Left lung (tissue), 10 donors: Measurements from ENCODE around the gene DMD. TPM values are rescaled to one million over a fixed set of nuclear protein-coding genes. Genes with fewer than 3 reads are reported as not detected.

Source experiments
- ATAC-seq: fragments of 200-7000 bp; cut with Tn5 transposase; one replicate; pipeline ENCODE4 v1.9.1; 2020; ENCODE audit warnings: moderate library complexity
- DNase-seq, 4 donors: peaks; one replicate each; pipeline ENCODE4 v3.0.0-alpha.2; 2013 to 2020
- H3K27ac ChIP-seq, 2 donors: fragments of 200-600 bp; sonication (generic) in 1 of 2; one replicate each; pipeline versions ENCODE4 v1.5.0 to v1.8.0; 2020 to 2021
- H3K27me3 ChIP-seq, 2 donors: fragments of 200-600 bp; sonication (generic) in 1 of 2; one replicate each; pipeline versions ENCODE4 v1.5.0 to v1.8.0; 2020 to 2021
- H3K36me3 ChIP-seq, 2 donors: fragments of 200-600 bp; sonication (generic) in 1 of 2; one replicate each; pipeline versions ENCODE4 v1.5.0 to v1.8.0; 2020 to 2021
- H3K4me1 ChIP-seq, 2 donors: fragments of 200-600 bp; one replicate each; pipeline ENCODE4 v1.8.0; 2021
- H3K4me3 ChIP-seq, 2 donors: fragments of 200-600 bp; sonication (generic) in 1 of 2; one replicate each; pipeline versions ENCODE4 v1.5.0 to v1.8.0; 2020 to 2021; ENCODE audit warnings: mild to moderate bottlenecking in 1 of 2
- H3K9me3 ChIP-seq, 2 donors: fragments of 200-600 bp; sonication (generic) in 1 of 2; one replicate each; pipeline versions ENCODE4 v1.5.0 to v1.8.0; 2020 to 2021
- CTCF ChIP-seq, 2 donors: fragments of 200-600 bp; sonication (generic) in 1 of 2; IDR thresholded peaks; one replicate each; pipeline versions ENCODE4 v1.5.0 to v1.8.0; 2021; ENCODE audit warnings: antibody characterized with exemption in 2 of 2
- intact Hi-C, 2 donors: fragments of 100-400 bp; cut with DNase I; formaldehyde crosslinking; loops; one replicate each; pipeline versions ENCODE4 v1.11.2 to v1.14.2; 2022
- polyA plus RNA-seq, 6 donors: library from polyadenylated mRNA; unstranded; fragments of 120-200 nt; gene quantifications; one replicate each; pipeline ENCODE4 v1.2.1, GENCODE V29; 2013; ENCODE audit not compliant: insufficient read length in 6 of 6
- total RNA-seq, 2 donors: library from RNA; stranded (reverse); fragmentation: NEBNext Ultra II Directional; extraction: Animal tissue kit (Norgen Biotek cat#: 25700); gene quantifications; one replicate each; pipeline ENCODE4 v1.2.1, GENCODE V29; 2021
- donor health status: DM: no; HTN: yes; CAD: no.
- donor health status: DM: no; HTN: no; CAD: no.

Gene DMD
- total and polyA plus RNA-seq, 8 donors, result 16.6 to 68.8 (median 54.0) TPM

- ATAC-seq (no peak), DNase-seq (no peak)
- H3K4me1 ChIP-seq, result no peaks in the 10 kb centered on the region
- H3K27ac ChIP-seq, result no peak overlapping the region
- TF ChIP-seq CTCF (IDR thresholded peaks at IDR 0.05), result no peak
- intact Hi-C loops, result no loop called here
- no peaks in the 10 kb centered on the region for H3K36me3 ChIP-seq
- no peaks in the 10 kb centered on the region for H3K9me3 ChIP-seq
- H3K27me3 ChIP-seq, result no peaks in the 10 kb centered on the region
- H3K4me3 ChIP-seq, result no peak overlapping the region
These were observed 49.5 kb downstream of the DMD start for GRCh38 chrX:33161829-33162228.

- no peaks in the 10 kb centered on the region for H3K9me3 ChIP-seq
- ATAC-seq (no peak), DNase-seq (no peak)
- H3K36me3 ChIP-seq, result no peaks in the 10 kb centered on the region
- intact Hi-C loops, result no loop called here
- H3K27me3 ChIP-seq, result no peaks in the 10 kb centered on the region
- H3K4me1 ChIP-seq, result no peaks in the 10 kb centered on the region
- TF ChIP-seq CTCF (IDR thresholded peaks at IDR 0.05), result no peak
- H3K27ac ChIP-seq, result no peak overlapping the region
- no peak overlapping the region for H3K4me3 ChIP-seq
These were observed 51.1 kb downstream of the DMD start for GRCh38 chrX:33160273-33160672.

GRCh38 chrX:33156152-33156726, 55.1 kb downstream of the DMD start:
- DNase-seq, result no peak

GRCh38 chrX:33149580-33149979, 61.8 kb downstream of the DMD start:
- no peak for TF ChIP-seq CTCF (IDR thresholded peaks at IDR 0.05)
- H3K27me3 ChIP-seq, result no peaks in the 10 kb centered on the region
- H3K36me3 ChIP-seq, result no peaks in the 10 kb centered on the region
- H3K27ac ChIP-seq, result no peak overlapping the region
- H3K9me3 ChIP-seq, result no peaks in the 10 kb centered on the region
- no peak for ATAC-seq
- no peak overlapping the region for H3K4me3 ChIP-seq
- DNase-seq, result no peak
- intact Hi-C loops, result no loop called here
- H3K4me1 ChIP-seq, result no peaks in the 10 kb centered on the region

More at GRCh38 chrX:33156152-33156726, 55.1 kb downstream of the DMD start:
- Histone ChIP-seq H3K27me3 (no peaks in the 10 kb centered on the region), H3K4me3 (no peak overlapping the region), H3K4me1 (no peaks in the 10 kb centered on the region), H3K27ac (no peak overlapping the region), H3K9me3 (no peaks in the 10 kb centered on the region), H3K36me3 (no peaks in the 10 kb centered on the region)
- no peak for TF ChIP-seq CTCF (IDR thresholded peaks at IDR 0.05)
- intact Hi-C loops, result no loop called here
- ATAC-seq, result no peak

- Histone ChIP-seq H3K27me3 (no peaks in the 10 kb centered on the region), H3K4me1 (no peaks in the 10 kb centered on the region), H3K27ac (no peak overlapping the region), H3K36me3 (no peaks in the 10 kb centered on the region), H3K4me3 (no peak overlapping the region), H3K9me3 (no peaks in the 10 kb centered on the region)
- TF ChIP-seq CTCF (IDR thresholded peaks at IDR 0.05), result no peak
- ATAC-seq (no peak), DNase-seq (no peak)
- intact Hi-C loops, result no loop called here
These were observed 62.3 kb downstream of the DMD start for GRCh38 chrX:33149085-33149484.
